Kidney (tissue), 14 donors: Measurements from ENCODE around the gene KIAA0232. TPM values are rescaled to one million over a fixed set of nuclear protein-coding genes. Genes with fewer than 3 reads are reported as not detected.
A peak's percentile ranks its signal among the peaks of the same experiment; 100 is the strongest.

ENCODE experiments used
- DNase-seq, 5 donors: peaks; one replicate each; pipeline ENCODE4 v3.0.0-alpha.2; 2013 to 2020
- FAIRE-seq: peaks from 2 replicates; lab custom pipeline; 2012; peaks lifted over from hg19 to GRCh38; lab: Jason Lieb, UNC
- H3K27ac ChIP-seq, 2 donors: one replicate each; pipeline ENCODE4 v1.7.0; 2013; ENCODE audit warnings: low read depth in 2 of 2, low read length in 2 of 2, inconsistent platforms in 1 of 2
- H3K27me3 ChIP-seq: one replicate; pipeline ENCODE4 v1.7.1; 2013; ENCODE audit warnings: low read length, inconsistent platforms; ENCODE audit not compliant: control insufficient read depth, insufficient read depth
- H3K36me3 ChIP-seq, 3 donors: one replicate each; pipeline versions ENCODE4 v1.7.0 to v1.7.1; 2013; ENCODE audit warnings: low read length in 3 of 3, control low read depth in 1 of 3, inconsistent platforms in 1 of 3; ENCODE audit not compliant: insufficient read depth in 3 of 3, control insufficient read depth in 2 of 3
- H3K4me1 ChIP-seq, 3 donors: one replicate each; pipeline versions ENCODE4 v1.7.0 to v1.7.1; 2013; ENCODE audit warnings: low read length in 3 of 3, inconsistent platforms in 1 of 3, low read depth in 1 of 3; ENCODE audit not compliant: control insufficient read depth in 2 of 3, insufficient read depth in 2 of 3
- H3K4me3 ChIP-seq, 3 donors: one replicate each; pipeline versions ENCODE4 v1.7.0 to v1.8.1; 2013; ENCODE audit warnings: low read length in 3 of 3, control low read depth in 1 of 3, inconsistent platforms in 1 of 3
- H3K9ac ChIP-seq, 3 donors: one replicate each; pipeline versions ENCODE4 v1.7.0 to v1.7.1; 2013; ENCODE audit warnings: low read length in 3 of 3, control low read depth in 1 of 3, inconsistent platforms in 1 of 3
- H3K9me3 ChIP-seq, 3 donors: one replicate each; pipeline versions ENCODE4 v1.7.0 to v1.7.1; 2013; ENCODE audit warnings: low read length in 3 of 3, control low read depth in 1 of 3, inconsistent platforms in 1 of 3; ENCODE audit not compliant: control insufficient read depth in 2 of 3, insufficient read depth in 1 of 3
- CTCF ChIP-seq: IDR thresholded peaks from 3 replicates; pipeline ENCODE4 v1.5.1; 2012; ENCODE audit warnings: mild to moderate bottlenecking, moderate library complexity, borderline replicate concordance; ENCODE audit not compliant: insufficient read depth; ENCODE audit errors: extremely low read depth
- intact Hi-C: fragments of 100-400 bp; cut with DNase I; formaldehyde crosslinking; loops from one replicate; pipeline ENCODE4 v1.11.1; 2022
- polyA plus RNA-seq: library from polyadenylated mRNA; stranded (reverse); fragments of 350-450 nt; fragmentation: Illumina TruSeq; extraction: RNeasy Lipid Tissue Mini Kit (QIAGEN cat#74804); gene quantifications from one replicate; pipeline ENCODE4 v1.2.3, GENCODE V29; 2014; ENCODE audit warnings: low read depth, low replicate concordance; ENCODE audit not compliant: insufficient read depth
- total RNA-seq: library from RNA; stranded (reverse); fragmentation: NEBNext Ultra II Directional; extraction: Animal tissue kit (Norgen Biotek cat#: 25700); gene quantifications from one replicate; pipeline ENCODE4 v1.2.1, GENCODE V29; 2021
- donor health status: control.
- donor health status: control.
- donor health status: control.
- donor health status: control.
- donor health status: control.
- donor health status: DM: yes; HTN: yes; CAD: no.
- donor health status: Normal renal cell carcinoma (clear cell type).

The KIAA0232 gene
- total and polyA plus RNA-seq, 2 donors from 2014 or later = 14.0 to 39.9 TPM

- TF ChIP-seq CTCF = no peak
- H3K27me3 ChIP-seq = no peaks in the 10 kb centered on the region
- no peak overlapping the region for H3K9ac ChIP-seq
- H3K9me3 ChIP-seq = no peaks in the 10 kb centered on the region
- H3K36me3 ChIP-seq = peaks cover 0 to 43% (median 20%) of the 10 kb centered on the region in 3 donors
- peaks cover 0 to 13% (median 11%) of the 10 kb centered on the region in 3 donors for H3K4me1 ChIP-seq
- FAIRE-seq (no peak), DNase-seq (no peak)
- no peak overlapping the region for H3K4me3 ChIP-seq
- no peak overlapping the region for H3K27ac ChIP-seq
- intact Hi-C loops = no loop called here
Observed at GRCh38 chr4:6881908-6882307, 99.4 kb downstream of the KIAA0232 start.

- TF ChIP-seq CTCF = no peak
- no peaks in the 10 kb centered on the region for H3K9me3 ChIP-seq
- H3K36me3 ChIP-seq = peaks cover 0 to 24% (median 12%) of the 10 kb centered on the region in 3 donors
- intact Hi-C loops = no loop called here
- H3K27ac ChIP-seq = no peak overlapping the region
- no peak overlapping the region for H3K9ac ChIP-seq
- no peaks in the 10 kb centered on the region for H3K27me3 ChIP-seq
- H3K4me1 ChIP-seq = peaks cover 0 to 20% (median 13%) of the 10 kb centered on the region in 3 donors
- FAIRE-seq (no peak), DNase-seq (no peak)
- H3K4me3 ChIP-seq = no peak overlapping the region
Observed at GRCh38 chr4:6884341-6884870, 101.9 kb downstream of the KIAA0232 start.

- DNase-seq = peak in 3 of 5 donors; percentile 42 to 71 (median 51)
- H3K27ac ChIP-seq = peak overlapping the region; percentile 34 to 69
- TF ChIP-seq CTCF = no peak
- H3K4me1 ChIP-seq = peaks cover 0 to 20% (median 13%) of the 10 kb centered on the region in 3 donors
- FAIRE-seq = no peak
- intact Hi-C loops = no loop called here
- peaks cover 0 to 15% (median 9%) of the 10 kb centered on the region in 3 donors for H3K36me3 ChIP-seq
- no peaks in the 10 kb centered on the region for H3K27me3 ChIP-seq
- no peaks in the 10 kb centered on the region for H3K9me3 ChIP-seq
- no peak overlapping the region for H3K9ac ChIP-seq
- H3K4me3 ChIP-seq = peak overlapping the region in 1 of 3 donors; percentile 25
Observed at GRCh38 chr4:6885953-6886557, 103.5 kb downstream of the KIAA0232 start.
